AG04449 (cell line): ENCODE measurements around the gene RNF14.
"Not testable (repeated sequence)": the region's sequence is repeated elsewhere in the genome, so short reads cannot be mapped to it uniquely, and the experiment has no call there.

Source experiments
- CTCF ChIA-PET: fragments of 350-600 bp; formaldehyde crosslinking; extraction: SDS; loops from one replicate; lab custom pipeline; 2021; ENCODE audit warnings: antibody characterized with exemption; lab: Yijun Ruan, JAX
- POLR2A ChIA-PET: fragments of 400-600, 350-600 bp; formaldehyde crosslinking; extraction: SDS; loops from one replicate; lab custom pipeline; 2020; ENCODE audit warnings: antibody characterized with exemption, inconsistent platforms; lab: Yijun Ruan, JAX
- DNase-seq: peaks from one replicate; pipeline ENCODE4 v3.0.0-alpha.2; 2010; ENCODE audit warnings: low read depth, low spot score
- H3K4me3 ChIP-seq: 2 replicates; pipeline ENCODE4 v1.5.1; 2011; ENCODE audit warnings: low read depth, mild to moderate bottlenecking, control low read depth, low read length
- TF ChIP-seq, protein P1 (sequence below): IDR thresholded peaks from one replicate; pipeline ENCODE4 v1.5.1; 2011; ENCODE audit warnings: mild to moderate bottlenecking, moderate library complexity, low read length, control low read depth, inconsistent platforms; ENCODE audit not compliant: insufficient read depth; ENCODE audit errors: missing control alignments

RNF14 gene

GRCh38 chr5:141968914-141969608, at the start of gene RNF14:
Gene RNF14, plus strand, starts transcription at chr5:141969105. Its CDS starts 4,484 bp downstream, at chr5:141973589.
- peak within 1 kb of the TSS; percentile 88 for H3K4me3 ChIP-seq
- ChIA-PET POLR2A (interaction anchor here (0.5 to 1.5 kb wide), 11 partner anchors 8 to 649 kb away, joined by 3 to 7 read pairs (median 3); partner anchors contain the start of genes DELE1, RELL2 and TAF7), CTCF (interaction anchor here (0.6 to 20.8 kb wide), 39 partner anchors 10 to 358 kb away, joined by 3 to 828 read pairs (median 6); partner anchors contain the start of genes ARAP3, DELE1, GNPDA1 and PCDH1)

DNA sequence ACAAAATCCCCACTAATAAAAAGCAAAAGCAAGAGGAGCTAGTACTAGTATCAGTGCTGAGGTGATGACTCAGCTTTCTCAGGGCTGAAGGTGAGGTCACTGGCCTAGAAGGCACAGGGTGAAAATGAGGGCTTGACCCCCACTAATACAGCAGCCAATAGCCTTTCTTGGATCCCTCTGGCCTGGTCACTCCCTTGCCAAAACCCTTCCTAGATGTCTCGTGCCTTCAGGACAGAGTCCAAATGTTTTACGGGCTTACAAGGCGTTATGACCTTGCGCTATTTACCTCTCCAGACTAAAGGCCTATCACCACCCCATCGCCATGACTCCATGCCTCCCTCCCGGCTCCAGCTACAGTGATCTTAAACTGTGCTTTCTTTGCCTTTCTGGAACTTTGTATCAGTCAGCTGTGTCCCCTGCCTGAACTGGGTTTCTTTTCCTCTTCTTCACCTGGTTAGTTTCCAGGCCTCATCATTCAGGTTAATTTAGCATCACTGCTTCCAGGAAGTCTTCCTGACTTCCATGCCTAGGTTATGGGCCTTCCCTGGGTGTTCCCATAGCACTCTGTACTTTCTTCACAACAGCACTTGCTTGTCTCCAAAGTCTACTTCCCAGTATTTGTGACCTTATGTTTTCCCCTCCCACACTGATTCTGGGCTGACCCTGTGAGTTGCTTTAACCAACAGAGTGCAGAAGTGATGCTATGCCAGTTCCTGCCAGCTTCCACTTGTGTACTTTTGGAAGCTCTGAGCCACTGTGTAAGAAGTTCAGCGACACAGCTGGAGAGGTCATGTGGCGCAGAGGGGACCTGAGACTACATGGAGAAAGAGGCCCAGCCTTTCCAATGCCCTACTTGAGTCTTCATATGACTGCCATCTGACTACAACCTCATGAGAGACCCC, 49.4 kb upstream of the RNF14 start:
- H3K4me3 ChIP-seq = no peak overlapping the region
- ChIA-PET CTCF (interaction anchor here (0.8 to 4.7 kb wide), 3 partner anchors 30 to 225 kb away, joined by 3 to 24 read pairs (median 3); partner anchors contain the start of gene PCDH1), POLR2A (no interaction called here)
- no peak for DNase-seq
- TF ChIP-seq, protein P1, sequence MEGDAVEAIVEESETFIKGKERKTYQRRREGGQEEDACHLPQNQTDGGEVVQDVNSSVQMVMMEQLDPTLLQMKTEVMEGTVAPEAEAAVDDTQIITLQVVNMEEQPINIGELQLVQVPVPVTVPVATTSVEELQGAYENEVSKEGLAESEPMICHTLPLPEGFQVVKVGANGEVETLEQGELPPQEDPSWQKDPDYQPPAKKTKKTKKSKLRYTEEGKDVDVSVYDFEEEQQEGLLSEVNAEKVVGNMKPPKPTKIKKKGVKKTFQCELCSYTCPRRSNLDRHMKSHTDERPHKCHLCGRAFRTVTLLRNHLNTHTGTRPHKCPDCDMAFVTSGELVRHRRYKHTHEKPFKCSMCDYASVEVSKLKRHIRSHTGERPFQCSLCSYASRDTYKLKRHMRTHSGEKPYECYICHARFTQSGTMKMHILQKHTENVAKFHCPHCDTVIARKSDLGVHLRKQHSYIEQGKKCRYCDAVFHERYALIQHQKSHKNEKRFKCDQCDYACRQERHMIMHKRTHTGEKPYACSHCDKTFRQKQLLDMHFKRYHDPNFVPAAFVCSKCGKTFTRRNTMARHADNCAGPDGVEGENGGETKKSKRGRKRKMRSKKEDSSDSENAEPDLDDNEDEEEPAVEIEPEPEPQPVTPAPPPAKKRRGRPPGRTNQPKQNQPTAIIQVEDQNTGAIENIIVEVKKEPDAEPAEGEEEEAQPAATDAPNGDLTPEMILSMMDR = no peak

More at GRCh38 chr5:141968914-141969608, at the start of gene RNF14:
- DNase-seq = peak; percentile 28
- TF ChIP-seq, protein P1 = peak; percentile 88

DNA sequence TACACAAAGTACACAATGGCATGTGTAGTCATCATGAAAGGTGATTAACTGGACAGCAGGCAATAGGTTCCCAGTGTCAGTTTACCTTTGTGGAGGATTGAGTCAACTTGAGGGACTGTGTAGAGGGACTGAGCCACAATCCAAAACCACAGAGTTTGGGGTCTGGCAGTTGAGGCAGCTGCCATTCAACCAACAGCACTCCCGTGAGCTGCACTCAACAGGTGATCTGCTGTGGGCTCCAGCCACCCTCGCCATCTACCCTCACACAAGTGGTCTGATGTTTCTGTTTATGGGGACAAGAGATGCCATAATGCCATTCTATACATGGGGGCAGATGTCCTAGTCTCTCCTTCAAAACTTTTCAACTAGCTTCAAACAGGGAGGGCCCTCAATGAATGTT, 48.1 kb upstream of the RNF14 start:
- ChIA-PET CTCF (interaction anchor here (1.5 to 4.7 kb wide), 3 partner anchors 40 to 229 kb away, joined by 4 to 24 read pairs (median 20); partner anchors contain the start of gene PCDH1), POLR2A (no interaction called here)
- H3K4me3 ChIP-seq = no peak overlapping the region
- DNase-seq = no peak
- TF ChIP-seq, protein P1 = no peak

DNA sequence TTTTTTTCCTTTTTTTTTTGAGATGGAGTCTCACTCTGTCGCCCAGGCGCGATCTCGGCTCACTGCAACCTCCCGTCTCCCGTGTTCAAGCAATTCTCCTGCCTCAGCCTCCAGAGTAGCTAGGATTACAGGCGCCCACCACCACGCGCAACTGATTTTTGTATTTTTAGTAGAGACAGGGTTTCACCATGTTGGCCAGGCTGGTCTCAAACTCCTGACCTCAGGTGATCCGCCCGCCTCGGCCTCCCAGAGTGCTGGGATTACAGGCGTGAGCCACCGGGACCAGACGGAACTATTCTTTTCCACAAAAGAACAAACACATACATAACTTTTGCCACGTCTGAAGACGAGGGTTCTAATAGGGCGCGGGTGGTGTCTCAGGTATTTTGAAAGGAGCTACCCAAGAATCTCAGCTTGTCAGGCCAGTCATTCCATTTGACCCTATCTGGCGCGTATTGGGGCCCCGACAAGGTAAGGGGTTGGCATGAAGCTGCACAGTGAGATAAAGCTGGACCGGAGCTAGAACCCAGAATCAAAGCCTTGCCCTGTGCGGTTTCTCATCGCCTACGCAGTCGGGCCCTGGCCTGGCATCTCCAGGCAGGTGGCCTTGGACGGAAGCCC, 46.0 kb upstream of the RNF14 start:
- peak overlapping the region; percentile 85 for H3K4me3 ChIP-seq
- not testable (repeated sequence) for DNase-seq
- CTCF ChIA-PET = interaction anchor here (0.6 to 4.4 kb wide), 13 partner anchors 18 to 1270 kb away, joined by 3 to 20 read pairs (median 3); partner anchors contain the start of genes ARAP3, PCDH1 and RNF14
- POLR2A ChIA-PET = interaction anchor here (0.7 to 1.7 kb wide), 4 partner anchors 19 to 1275 kb away, joined by 3 to 6 read pairs (median 4); partner anchors contain the start of genes IK and RNF14

GRCh38 chr5:141923448-141924313, 45.2 kb upstream of the RNF14 start, which contains the start of gene DELE1:
Gene DELE1, plus strand, starts transcription at chr5:141923871. Its CDS starts 71 bp downstream, at chr5:141923942.
- H3K4me3 ChIP-seq = peak within 1 kb of the TSS; percentile 85
- ChIA-PET CTCF (interaction anchor here (0.8 to 4.4 kb wide), 10 partner anchors 17 to 242 kb away, joined by 3 to 20 read pairs (median 4); partner anchors contain the start of genes ARAP3, PCDH1 and RNF14), POLR2A (interaction anchor here (0.7 to 1.7 kb wide), 6 partner anchors 10 to 1276 kb away, joined by 3 to 6 read pairs (median 4); partner anchors contain the start of genes IK and RNF14)
- DNase-seq = peak; percentile 70
- TF ChIP-seq, protein P1 = no peak
